Coronary artery (tissue), 2 donors: Measurements from ENCODE around the gene PDX1.

Experiments used
- DNase-seq: peaks from one replicate; pipeline ENCODE4 v3.0.0-alpha.2; 2017; ENCODE audit warnings: low spot score
- H3K27ac ChIP-seq, 2 donors: fragments of 200-600 bp; sonication (generic); one replicate each; pipeline ENCODE4 v1.5.1; 2016 to 2019
- H3K4me3 ChIP-seq: fragments of 200-600 bp; sonication (generic); 2 replicates; pipeline ENCODE4 v1.5.1; 2016; ENCODE audit warnings: mild to moderate bottlenecking, moderate library complexity
- TF ChIP-seq, protein P1 (sequence below): fragments of 200-600 bp; sonication (generic); IDR thresholded peaks from one replicate; pipeline ENCODE4 v1.5.1; 2019; ENCODE audit warnings: antibody characterized with exemption

Gene PDX1

DNA sequence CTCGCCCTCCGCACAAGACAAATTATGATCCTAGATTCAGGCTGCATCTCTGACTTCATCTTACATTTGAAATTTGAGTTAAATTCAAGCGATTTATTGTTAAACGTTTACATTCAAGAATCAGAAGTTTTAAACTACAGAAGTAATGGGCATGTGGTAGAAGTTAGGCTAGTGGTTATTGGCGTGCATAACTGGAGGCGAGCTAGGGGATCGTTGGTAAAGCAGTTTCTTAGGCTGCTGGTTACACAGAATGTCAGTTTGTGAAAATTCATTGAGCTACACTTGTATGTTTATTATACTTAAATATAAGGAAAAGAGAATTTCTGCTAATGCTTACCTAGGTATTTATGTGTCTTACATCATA, 50.0 kb downstream of the PDX1 start:
- Histone ChIP-seq H3K4me3 (no peak overlapping the region), H3K27ac (no peak overlapping the region)
- TF ChIP-seq, protein P1, sequence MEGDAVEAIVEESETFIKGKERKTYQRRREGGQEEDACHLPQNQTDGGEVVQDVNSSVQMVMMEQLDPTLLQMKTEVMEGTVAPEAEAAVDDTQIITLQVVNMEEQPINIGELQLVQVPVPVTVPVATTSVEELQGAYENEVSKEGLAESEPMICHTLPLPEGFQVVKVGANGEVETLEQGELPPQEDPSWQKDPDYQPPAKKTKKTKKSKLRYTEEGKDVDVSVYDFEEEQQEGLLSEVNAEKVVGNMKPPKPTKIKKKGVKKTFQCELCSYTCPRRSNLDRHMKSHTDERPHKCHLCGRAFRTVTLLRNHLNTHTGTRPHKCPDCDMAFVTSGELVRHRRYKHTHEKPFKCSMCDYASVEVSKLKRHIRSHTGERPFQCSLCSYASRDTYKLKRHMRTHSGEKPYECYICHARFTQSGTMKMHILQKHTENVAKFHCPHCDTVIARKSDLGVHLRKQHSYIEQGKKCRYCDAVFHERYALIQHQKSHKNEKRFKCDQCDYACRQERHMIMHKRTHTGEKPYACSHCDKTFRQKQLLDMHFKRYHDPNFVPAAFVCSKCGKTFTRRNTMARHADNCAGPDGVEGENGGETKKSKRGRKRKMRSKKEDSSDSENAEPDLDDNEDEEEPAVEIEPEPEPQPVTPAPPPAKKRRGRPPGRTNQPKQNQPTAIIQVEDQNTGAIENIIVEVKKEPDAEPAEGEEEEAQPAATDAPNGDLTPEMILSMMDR: no peak

GRCh38 chr13:27970382-27971235, 50.8 kb downstream of the PDX1 start:
- Histone ChIP-seq H3K4me3 (no peak overlapping the region), H3K27ac (no peak overlapping the region)
- TF ChIP-seq, protein P1: no peak
- no peak for DNase-seq

More for the DNA sequence above, 50.0 kb downstream of the PDX1 start:
- DNase-seq: no peak

DNA sequence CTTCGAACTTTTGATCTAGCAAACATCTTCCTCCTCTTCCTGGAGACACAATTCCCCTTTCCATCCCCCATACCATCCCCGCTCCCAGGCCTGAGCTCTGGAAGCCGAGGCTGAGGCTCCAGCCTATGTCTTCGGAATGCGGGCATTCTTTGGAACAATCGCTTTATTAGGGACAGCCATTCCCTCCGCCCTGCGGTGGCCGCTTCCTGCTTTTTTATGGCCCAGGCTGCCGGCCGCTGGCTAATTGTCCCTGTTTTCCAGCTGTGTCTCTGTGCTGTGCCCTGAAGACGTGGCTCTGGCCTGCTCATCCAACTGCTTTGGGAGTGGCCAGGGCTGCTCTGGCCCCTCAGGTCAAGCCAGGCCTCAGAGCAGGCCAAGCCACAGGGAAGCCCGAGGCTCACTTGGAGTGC, 51.4 kb downstream of the PDX1 start:
- TF ChIP-seq, protein P1: no peak
- no peak for DNase-seq
- no peak overlapping the region for H3K27ac ChIP-seq
- no peak overlapping the region for H3K4me3 ChIP-seq

GRCh38 chr13:27971776-27972477, 52.1 kb downstream of the PDX1 start:
- TF ChIP-seq, protein P1: no peak
- Histone ChIP-seq H3K4me3 (no peak overlapping the region), H3K27ac (no peak overlapping the region)
- DNase-seq: no peak

GRCh38 chr13:27972478-27972820, 52.6 kb downstream of the PDX1 start:
- no peak for DNase-seq
- Histone ChIP-seq H3K4me3 (no peak overlapping the region), H3K27ac (no peak overlapping the region)
- TF ChIP-seq, protein P1: no peak

- Histone ChIP-seq H3K4me3 (no peak overlapping the region), H3K27ac (no peak overlapping the region)
- no peak for DNase-seq
- TF ChIP-seq, protein P1: no peak
Measured at GRCh38 chr13:27973291-27973690, 53.5 kb downstream of the PDX1 start.
